ENCODE measurements around the gene IL1RAPL2.

Gene IL1RAPL2

GRCh38 chrX:105302246-105302645 is 736.2 kb downstream of the IL1RAPL2 start:
- H4K20me1 ChIP-seq (ENCODE audit: low read depth, low read length) = no peaks in the 10 kb centered on the region
- H3K9me3 ChIP-seq (ENCODE audit: insufficient read depth, low read length) = no peaks in the 10 kb centered on the region
- H3K9ac ChIP-seq (ENCODE audit: low read length) = no peak overlapping the region
- H3K27ac ChIP-seq (ENCODE audit: low read depth, low read length) = no peak overlapping the region
- H3K27me3 ChIP-seq (ENCODE audit: low read length) = no peaks in the 10 kb centered on the region
- H3K4me3 ChIP-seq (ENCODE audit: insufficient read depth, low read length, poor library complexity, severe bottlenecking) = no peak overlapping the region
- no peaks in the 10 kb centered on the region for H3F3A ChIP-seq (ENCODE audit: insufficient read depth)
- no peaks in the 10 kb centered on the region for H3K79me2 ChIP-seq (ENCODE audit: insufficient read depth, low read length)
- H2AFZ ChIP-seq (ENCODE audit: low read depth, low read length, severe bottlenecking) = no peak overlapping the region
- H3K9me2 ChIP-seq (replicated peaks; ENCODE audit: insufficient read depth, low read length) = no peaks in the 10 kb centered on the region
- H3K36me3 ChIP-seq (ENCODE audit: low read length) = no peaks in the 10 kb centered on the region
- H3K4me2 ChIP-seq (ENCODE audit: low read depth, low read length, poor library complexity, severe bottlenecking) = no peak overlapping the region
- TF ChIP-seq CTCF (IDR thresholded peaks at IDR 0.05; ENCODE audit: insufficient read depth, low read length, poor library complexity, severe bottlenecking) = no peak

DNA sequence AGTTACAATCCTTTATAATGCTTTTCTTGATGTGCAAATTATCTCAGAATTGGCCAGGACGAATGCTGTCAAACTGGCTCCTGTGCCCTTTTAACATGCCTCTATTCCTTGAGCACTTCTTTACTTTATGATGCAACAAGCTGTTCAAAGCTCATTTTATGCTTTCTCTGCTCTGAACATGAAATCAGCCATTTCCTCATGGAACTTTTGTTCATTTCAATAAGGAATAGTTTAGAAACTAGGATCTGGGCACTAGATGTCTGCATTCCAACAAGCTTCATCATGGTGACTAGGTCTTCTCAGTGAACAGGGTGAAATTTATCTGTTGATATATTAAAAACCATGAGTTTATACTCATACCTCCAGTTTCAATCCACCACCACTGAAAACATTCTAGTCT is 741.8 kb downstream of the IL1RAPL2 start:
- no peak overlapping the region for H2AFZ ChIP-seq (ENCODE audit: low read depth, low read length, severe bottlenecking)

DNA sequence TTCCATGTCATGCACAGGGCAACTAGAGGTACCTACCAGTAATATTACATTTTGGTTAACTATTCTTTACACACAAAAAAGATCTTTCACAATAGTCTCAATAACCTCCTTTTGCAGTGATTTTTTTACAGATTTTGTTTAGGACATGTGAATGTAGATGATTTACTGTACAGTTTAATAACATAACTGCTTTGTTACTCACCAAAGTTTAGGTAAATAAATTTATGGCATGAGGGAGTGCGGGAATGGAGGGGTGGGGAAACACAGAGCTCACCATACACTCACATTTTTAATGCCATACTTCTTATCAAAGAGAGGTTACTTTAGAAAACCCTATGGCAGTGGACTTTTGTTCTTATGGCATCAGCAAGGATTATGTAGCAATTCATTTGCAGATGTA is 747.6 kb downstream of the IL1RAPL2 start:
- Histone ChIP-seq H4K20me1 (ENCODE audit: low read depth, low read length) (no peaks in the 10 kb centered on the region), H3K27me3 (ENCODE audit: low read length) (no peaks in the 10 kb centered on the region), H3K9me3 (ENCODE audit: insufficient read depth, low read length) (no peaks in the 10 kb centered on the region), H3K4me2 (ENCODE audit: low read depth, low read length, poor library complexity, severe bottlenecking) (no peak overlapping the region), H3K79me2 (ENCODE audit: insufficient read depth, low read length) (no peaks in the 10 kb centered on the region), H3K9me2 (replicated peaks; ENCODE audit: insufficient read depth, low read length) (no peaks in the 10 kb centered on the region), H3K9ac (ENCODE audit: low read length) (no peak overlapping the region), H3F3A (ENCODE audit: insufficient read depth) (no peaks in the 10 kb centered on the region), H3K36me3 (ENCODE audit: low read length) (no peaks in the 10 kb centered on the region), H3K27ac (ENCODE audit: low read depth, low read length) (no peak overlapping the region), H3K4me3 (ENCODE audit: insufficient read depth, low read length, poor library complexity, severe bottlenecking) (no peak overlapping the region), H2AFZ (ENCODE audit: low read depth, low read length, severe bottlenecking) (no peak overlapping the region)
- TF ChIP-seq EZH2phosphoT487 (conservative IDR thresholded peaks at IDR 0.05; ENCODE audit: low read length) = no peak
- no peak for TF ChIP-seq CTCF (IDR thresholded peaks at IDR 0.05; ENCODE audit: insufficient read depth, low read length, poor library complexity, severe bottlenecking)

More for the DNA sequence above, 741.8 kb downstream of the IL1RAPL2 start:
- Histone ChIP-seq H3K27me3 (ENCODE audit: low read length) (no peaks in the 10 kb centered on the region), H3K36me3 (ENCODE audit: low read length) (no peaks in the 10 kb centered on the region), H3K27ac (ENCODE audit: low read depth, low read length) (no peak overlapping the region), H3K4me3 (ENCODE audit: insufficient read depth, low read length, poor library complexity, severe bottlenecking) (no peak overlapping the region), H4K20me1 (ENCODE audit: low read depth, low read length) (no peaks in the 10 kb centered on the region), H3K9me3 (ENCODE audit: insufficient read depth, low read length) (no peaks in the 10 kb centered on the region), H3K9me2 (replicated peaks; ENCODE audit: insufficient read depth, low read length) (no peaks in the 10 kb centered on the region), H3F3A (ENCODE audit: insufficient read depth) (no peaks in the 10 kb centered on the region), H3K9ac (ENCODE audit: low read length) (no peak overlapping the region), H3K79me2 (ENCODE audit: insufficient read depth, low read length) (no peaks in the 10 kb centered on the region), H3K4me2 (ENCODE audit: low read depth, low read length, poor library complexity, severe bottlenecking) (no peak overlapping the region)
- TF ChIP-seq EZH2phosphoT487 (conservative IDR thresholded peaks at IDR 0.05; ENCODE audit: low read length) (no peak), CTCF (IDR thresholded peaks at IDR 0.05; ENCODE audit: insufficient read depth, low read length, poor library complexity, severe bottlenecking) (no peak)

DNA sequence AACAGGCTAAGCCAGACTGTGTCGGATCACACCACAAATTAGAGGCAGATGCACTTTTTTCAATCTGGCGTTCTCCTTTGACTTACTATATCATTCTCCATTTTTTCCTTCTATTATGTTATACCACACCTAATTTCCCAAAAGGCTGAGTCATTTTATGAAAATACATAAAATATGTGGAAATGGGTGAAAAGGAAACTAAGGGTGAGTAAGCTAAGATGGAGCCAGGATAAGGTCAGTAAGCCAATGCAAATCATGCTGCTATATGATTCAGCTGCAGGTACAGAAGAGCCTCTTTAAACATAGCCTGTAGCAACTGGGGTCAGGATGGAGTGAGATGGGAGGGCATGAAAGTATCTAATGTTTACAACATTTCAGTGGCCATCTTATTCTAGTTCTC is 748.5 kb downstream of the IL1RAPL2 start:
- Histone ChIP-seq H3K79me2 (ENCODE audit: insufficient read depth, low read length) (no peaks in the 10 kb centered on the region), H3K27ac (ENCODE audit: low read depth, low read length) (no peak overlapping the region), H3K36me3 (ENCODE audit: low read length) (no peaks in the 10 kb centered on the region), H4K20me1 (ENCODE audit: low read depth, low read length) (no peaks in the 10 kb centered on the region), H3K27me3 (ENCODE audit: low read length) (no peaks in the 10 kb centered on the region), H3K9me3 (ENCODE audit: insufficient read depth, low read length) (no peaks in the 10 kb centered on the region), H3K4me3 (ENCODE audit: insufficient read depth, low read length, poor library complexity, severe bottlenecking) (no peak overlapping the region), H3K9ac (ENCODE audit: low read length) (no peak overlapping the region), H3F3A (ENCODE audit: insufficient read depth) (no peaks in the 10 kb centered on the region), H2AFZ (ENCODE audit: low read depth, low read length, severe bottlenecking) (no peak overlapping the region), H3K9me2 (replicated peaks; ENCODE audit: insufficient read depth, low read length) (no peaks in the 10 kb centered on the region), H3K4me2 (ENCODE audit: low read depth, low read length, poor library complexity, severe bottlenecking) (no peak overlapping the region)
- no peak for TF ChIP-seq EZH2phosphoT487 (conservative IDR thresholded peaks at IDR 0.05; ENCODE audit: low read length)
- no peak for TF ChIP-seq CTCF (IDR thresholded peaks at IDR 0.05; ENCODE audit: insufficient read depth, low read length, poor library complexity, severe bottlenecking)

Measured in SU-DHL-6 (cell line).